Transverse colon (tissue), 4 donors: Measurements from ENCODE around the gene STK24.

Experiments
- POLR2A ChIP-seq: fragments of 450-650 bp; IDR thresholded peaks from one replicate; pipeline ENCODE4 v1.6.1; 2016; ENCODE audit warnings: antibody characterized with exemption, mild to moderate bottlenecking, moderate library complexity
- POLR2AphosphoS5 ChIP-seq, 3 donors: sonication (generic); formaldehyde crosslinking; IDR thresholded peaks; one replicate each; pipeline ENCODE4 v1.6.1; 2016; ENCODE audit warnings: antibody characterized with exemption in 3 of 3
- TF ChIP-seq, protein P1 (sequence below), 5 experiments: fragments of 200-600 bp in 3 of 5; fragments of 450-650 bp in 2 of 5; sonication (generic) in 3 of 5; IDR thresholded peaks; 1 replicate in 2 of 5; 2 replicates in 3 of 5; pipeline ENCODE4 v1.5.1; 2016 to 2017; ENCODE audit warnings: antibody characterized with exemption in 5 of 5, inconsistent platforms in 3 of 5, mild to moderate bottlenecking in 2 of 5, moderate library complexity in 1 of 5

DNA sequence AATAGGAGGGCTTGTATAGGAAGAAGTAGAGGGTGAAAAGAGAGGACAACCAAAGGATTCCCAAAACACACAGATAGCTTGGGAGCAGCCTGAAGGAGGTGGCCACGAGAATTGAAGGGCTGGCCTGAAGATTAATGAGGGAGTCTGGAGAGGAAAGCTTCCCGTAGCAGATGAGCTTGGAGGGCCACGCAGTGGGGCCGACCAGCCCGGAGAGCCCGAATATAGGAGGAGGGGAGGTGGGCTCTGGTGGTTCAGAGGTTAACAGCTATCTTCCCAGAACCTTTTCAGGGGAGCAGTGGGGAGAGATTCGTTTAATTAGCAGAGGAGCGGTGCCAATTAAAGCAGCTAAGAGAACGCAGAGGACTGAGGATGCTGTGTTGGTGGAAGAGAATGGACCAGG is 154.9 kb downstream of the STK24 start:
- no peak for TF ChIP-seq POLR2AphosphoS5 (IDR thresholded peaks at IDR 0.05)
- TF ChIP-seq, protein P1, sequence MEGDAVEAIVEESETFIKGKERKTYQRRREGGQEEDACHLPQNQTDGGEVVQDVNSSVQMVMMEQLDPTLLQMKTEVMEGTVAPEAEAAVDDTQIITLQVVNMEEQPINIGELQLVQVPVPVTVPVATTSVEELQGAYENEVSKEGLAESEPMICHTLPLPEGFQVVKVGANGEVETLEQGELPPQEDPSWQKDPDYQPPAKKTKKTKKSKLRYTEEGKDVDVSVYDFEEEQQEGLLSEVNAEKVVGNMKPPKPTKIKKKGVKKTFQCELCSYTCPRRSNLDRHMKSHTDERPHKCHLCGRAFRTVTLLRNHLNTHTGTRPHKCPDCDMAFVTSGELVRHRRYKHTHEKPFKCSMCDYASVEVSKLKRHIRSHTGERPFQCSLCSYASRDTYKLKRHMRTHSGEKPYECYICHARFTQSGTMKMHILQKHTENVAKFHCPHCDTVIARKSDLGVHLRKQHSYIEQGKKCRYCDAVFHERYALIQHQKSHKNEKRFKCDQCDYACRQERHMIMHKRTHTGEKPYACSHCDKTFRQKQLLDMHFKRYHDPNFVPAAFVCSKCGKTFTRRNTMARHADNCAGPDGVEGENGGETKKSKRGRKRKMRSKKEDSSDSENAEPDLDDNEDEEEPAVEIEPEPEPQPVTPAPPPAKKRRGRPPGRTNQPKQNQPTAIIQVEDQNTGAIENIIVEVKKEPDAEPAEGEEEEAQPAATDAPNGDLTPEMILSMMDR (IDR thresholded peaks at IDR 0.05): no peak
- no peak for TF ChIP-seq POLR2A
